ENCODE data around the gene C15orf61.

The C15orf61 gene

GRCh38 chr15:67515090-67515489 lies 5.8 kb upstream of the C15orf61 start:
- no peak for DNase-seq

GRCh38 chr15:67515557-67515956 lies 5.4 kb upstream of the C15orf61 start:
- DNase-seq: no peak

- DNase-seq: no peak
These were observed 456 bp upstream of the C15orf61 start for GRCh38 chr15:67520321-67521028.

- DNase-seq: no peak
These were observed 1.0 kb downstream of the C15orf61 start for GRCh38 chr15:67521783-67522568.

- DNase-seq: no peak
These were observed 2.4 kb downstream of the C15orf61 start for GRCh38 chr15:67523330-67523729.

GRCh38 chr15:67524235-67524634 lies 3.3 kb downstream of the C15orf61 start:
- no peak for DNase-seq

GRCh38 chr15:67528513-67528912 lies 7.6 kb downstream of the C15orf61 start:
- no peak for DNase-seq

GRCh38 chr15:67531379-67531914 lies 10.5 kb downstream of the C15orf61 start:
- DNase-seq: no peak

- DNase-seq: no peak
These were observed 12.9 kb downstream of the C15orf61 start for GRCh38 chr15:67533873-67534272.

GRCh38 chr15:67534360-67534759 lies 13.4 kb downstream of the C15orf61 start:
- DNase-seq: no peak

- no peak for DNase-seq
These were observed 16.8 kb downstream of the C15orf61 start for GRCh38 chr15:67537771-67538170.

GRCh38 chr15:67542420-67543347 lies 21.8 kb downstream of the C15orf61 start, which contains the start of gene MAP2K5:
MAP2K5 (plus strand) TSS chr15:67542703; CDS start chr15:67543336, 633 bp downstream.
- peak; percentile 89 for DNase-seq

GRCh38 chr15:67543348-67543718 lies 22.4 kb downstream of the C15orf61 start:
- DNase-seq: no peak

- no peak for DNase-seq
These were observed 23.5 kb downstream of the C15orf61 start for GRCh38 chr15:67544475-67544874.

- no peak for DNase-seq
These were observed 24.9 kb downstream of the C15orf61 start for GRCh38 chr15:67545864-67546263.

- DNase-seq: no peak
These were observed 26.1 kb downstream of the C15orf61 start for GRCh38 chr15:67547064-67547463.

- DNase-seq: no peak
These were observed 26.9 kb downstream of the C15orf61 start for GRCh38 chr15:67547836-67548235.

- DNase-seq: no peak
These were observed 27.4 kb downstream of the C15orf61 start for GRCh38 chr15:67548236-67548852.

- no peak for DNase-seq
These were observed 28.1 kb downstream of the C15orf61 start for GRCh38 chr15:67548862-67549651.

GRCh38 chr15:67549736-67550135 lies 28.8 kb downstream of the C15orf61 start:
- DNase-seq: no peak

GRCh38 chr15:67550522-67550921 lies 29.6 kb downstream of the C15orf61 start:
- DNase-seq: no peak

Measured in CD4-positive, alpha-beta T cell treated with Interleukin-6 for 4 hours (primary cell).